ENCODE measurements around the gene FAM168B. TPM values are rescaled to one million over a fixed set of nuclear protein-coding genes. Genes with fewer than 3 reads are reported as not detected.
"Not testable (repeated sequence)": the region's sequence is repeated elsewhere in the genome, so short reads cannot be mapped to it uniquely, and the experiment has no call there.

FAM168B gene
- total RNA-seq, 4 donors from 2014 or later = 77.7 to 88.7 (median 79.8) TPM

GRCh38 chr2:131122496-131122895, 29.2 kb upstream of the FAM168B start:
- peaks cover 8 to 59% (median 19%) of the 10 kb centered on the region in 3 donors for H3K36me3 ChIP-seq
- no peak overlapping the region for H3K4me3 ChIP-seq
- intact Hi-C loops (cut with DNase I) = no loop called here
- TF ChIP-seq POLR2A (IDR thresholded peaks at IDR 0.05) = no peak
- no peak for TF ChIP-seq CTCF (IDR thresholded peaks at IDR 0.05)
- no peak for DNase-seq
- no peaks in the 10 kb centered on the region for H3K4me1 ChIP-seq
- H3K27me3 ChIP-seq = no peaks in the 10 kb centered on the region
- WGBS, 2 donors = 94 to 96% methylated on average over 4 of the region's 4 CpGs
- H3K9me3 ChIP-seq = no peaks in the 10 kb centered on the region
- no peak overlapping the region for H3K27ac ChIP-seq

DNA sequence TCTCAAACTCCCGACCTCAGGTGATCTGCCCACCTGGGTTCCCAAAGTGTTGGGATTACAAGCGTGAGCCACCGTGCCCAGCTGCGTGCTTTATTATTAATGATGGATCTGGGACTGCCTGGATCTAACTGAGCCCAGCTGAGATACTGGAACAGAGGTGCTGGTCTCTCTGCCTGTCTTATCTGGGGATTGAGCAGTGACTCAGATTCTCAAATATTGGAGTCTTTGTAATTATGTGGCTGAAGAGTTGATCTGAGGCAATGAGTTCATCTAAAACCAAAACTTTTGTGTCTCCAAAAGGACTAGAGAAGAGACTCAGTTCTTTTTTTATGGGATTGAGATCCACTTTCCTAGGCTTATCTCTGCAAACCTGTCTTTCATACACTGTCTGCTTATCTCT, 28.2 kb upstream of the FAM168B start:
- Histone ChIP-seq H3K4me1 (no peaks in the 10 kb centered on the region), H3K36me3 (peaks cover 0 to 52% (median 13%) of the 10 kb centered on the region in 3 donors), H3K27ac (no peak overlapping the region), H3K27me3 (no peaks in the 10 kb centered on the region), H3K4me3 (no peak overlapping the region), H3K9me3 (no peaks in the 10 kb centered on the region)
- WGBS, 2 donors = 95 to 100% methylated on average over 2 to 4 of the region's 4 CpGs
- TF ChIP-seq POLR2A (IDR thresholded peaks at IDR 0.05) (no peak), CTCF (IDR thresholded peaks at IDR 0.05) (no peak)
- intact Hi-C loops (cut with DNase I) = no loop called here
- DNase-seq = no peak

DNA sequence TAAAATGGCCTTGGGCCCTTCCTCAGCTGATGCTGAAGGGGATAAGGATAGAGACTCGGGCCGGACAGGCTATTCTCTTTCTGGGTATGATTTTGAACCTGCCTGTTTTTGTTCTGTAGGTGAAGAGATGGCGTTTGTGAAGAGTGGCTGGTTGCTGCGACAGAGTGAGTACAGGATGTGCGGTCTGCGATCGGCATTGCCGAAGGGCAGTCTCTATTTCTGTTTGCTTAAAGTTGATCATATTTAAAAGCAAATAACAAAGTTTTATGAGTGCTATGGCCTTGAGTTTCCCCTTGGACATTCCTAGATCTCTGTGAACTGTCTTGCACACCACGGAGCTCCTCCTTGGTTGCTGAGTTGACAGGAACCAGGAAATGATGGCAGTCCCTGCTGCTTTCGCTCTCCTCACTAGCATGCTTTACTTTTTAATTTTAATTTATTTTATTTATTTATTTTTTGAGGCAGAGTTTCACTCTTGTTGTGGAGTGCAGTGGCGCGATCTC, 27.6 kb upstream of the FAM168B start:
- Histone ChIP-seq H3K9me3 (no peaks in the 10 kb centered on the region), H3K4me1 (no peaks in the 10 kb centered on the region), H3K4me3 (no peak overlapping the region), H3K27ac (no peak overlapping the region), H3K36me3 (peaks cover 0 to 52% (median 7%) of the 10 kb centered on the region in 3 donors), H3K27me3 (no peaks in the 10 kb centered on the region)
- intact Hi-C loops (cut with DNase I) = no loop called here
- WGBS, 2 donors = 92 to 93% methylated on average over 10 to 12 of the region's 12 CpGs
- DNase-seq = no peak
- TF ChIP-seq CTCF (IDR thresholded peaks at IDR 0.05) = no peak
- TF ChIP-seq POLR2A (IDR thresholded peaks at IDR 0.05) = no peak

DNA sequence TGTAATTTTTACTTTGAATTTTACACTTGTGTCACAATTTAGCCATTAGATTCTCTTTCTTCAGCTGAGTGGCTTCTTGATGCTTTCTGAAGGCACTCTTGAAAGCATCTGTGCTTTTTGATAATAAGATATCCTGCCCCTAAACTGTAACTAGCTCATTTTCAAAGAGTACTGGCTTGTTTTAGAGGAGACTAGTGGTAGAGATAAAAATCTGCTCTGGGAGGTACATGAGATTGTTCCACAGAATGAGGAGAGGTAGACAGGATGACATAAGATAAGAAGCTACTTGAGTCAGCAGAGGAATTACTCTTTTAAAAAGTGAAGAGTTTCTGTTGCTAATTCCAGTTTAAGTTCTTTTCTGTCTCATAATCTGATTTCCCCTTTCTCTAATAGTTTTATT, 22.5 kb upstream of the FAM168B start:
- Histone ChIP-seq H3K4me3 (no peak overlapping the region), H3K27me3 (no peaks in the 10 kb centered on the region), H3K4me1 (peaks cover 0 to 31% (median 15%) of the 10 kb centered on the region in 3 donors), H3K36me3 (peaks cover 0 to 13% (median 0%) of the 10 kb centered on the region in 3 donors), H3K27ac (no peak overlapping the region), H3K9me3 (no peaks in the 10 kb centered on the region)
- intact Hi-C loops (cut with DNase I) = no loop called here
- DNase-seq = no peak
- TF ChIP-seq CTCF (IDR thresholded peaks at IDR 0.05) = no peak
- no peak for TF ChIP-seq POLR2A (IDR thresholded peaks at IDR 0.05)

DNA sequence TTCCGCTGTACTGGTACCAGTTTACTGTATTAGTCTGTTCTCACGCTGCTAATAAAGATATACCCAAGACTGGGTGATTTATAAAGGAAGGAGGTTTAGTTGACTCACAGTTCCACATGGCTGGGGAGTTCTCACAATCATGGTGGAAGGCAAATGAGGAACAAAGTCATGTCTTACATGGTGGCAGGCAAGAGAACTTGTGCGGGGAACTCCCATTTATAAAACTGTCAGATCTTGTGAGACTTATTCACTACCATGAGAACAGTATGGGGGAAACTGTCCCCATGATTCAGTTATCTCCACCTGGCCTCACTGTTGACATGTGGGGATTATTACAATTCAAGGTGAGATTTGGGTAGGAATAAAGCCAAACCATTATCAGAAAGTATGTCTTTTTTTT, 21.7 kb upstream of the FAM168B start:
- H3K27me3 ChIP-seq; intact Hi-C loops (cut with DNase I): not testable (repeated sequence)
- WGBS, 2 donors = 82 to 95% methylated on average over 3 of the region's 3 CpGs

More for the DNA sequence above, 21.7 kb upstream of the FAM168B start:
- DNase-seq, H3K4me3 ChIP-seq, H3K27ac ChIP-seq, H3K9me3 ChIP-seq: not testable (repeated sequence)
- H3K4me1 ChIP-seq = peaks cover 0 to 31% (median 15%) of the 10 kb centered on the region in 3 donors
- H3K36me3 ChIP-seq = peaks cover 0 to 15% (median 0%) of the 10 kb centered on the region in 3 donors
